Endothelial cell of umbilical vein (primary cell): ENCODE measurements around the gene SLIT2. TPM values are rescaled to one million over a fixed set of nuclear protein-coding genes. Genes with fewer than 3 reads are reported as not detected.

ENCODE experiments used
- BruUV-seq: library from RNA; stranded (reverse); fragments of 400-500 nt; replicated peaks from 2 replicates; lab custom pipeline; 2021; lab: Mats Ljungman, UMichigan
- CTCF ChIA-PET: fragments of 300-600, 350-600 bp; sonication (Branson Sonifier 250); formaldehyde crosslinking; loops from one replicate; lab custom pipeline; 2021; ENCODE audit warnings: antibody characterized with exemption, inconsistent platforms; lab: Charles Lee
- POLR2A ChIA-PET: fragments of 300-600, 350-600 bp; sonication (Branson Sonifier 250); formaldehyde crosslinking; loops from one replicate; lab custom pipeline; 2021; ENCODE audit warnings: antibody characterized with exemption, inconsistent platforms; lab: Charles Lee
- DNase-seq: peaks from one replicate; pipeline ENCODE4 v3.0.0-alpha.2; 2011; ENCODE audit warnings: low read depth, low spot score
- FAIRE-seq: peaks from 2 replicates; lab custom pipeline; 2011; peaks lifted over from hg19 to GRCh38; lab: Jason Lieb, UNC
- H2AFZ ChIP-seq: 2 replicates; pipeline ENCODE4 v1.6.0; 2012; ENCODE audit warnings: low read depth, low read length, control low read depth, inconsistent platforms
- H3K27ac ChIP-seq: 2 replicates; pipeline ENCODE4 v1.5.1; 2011; ENCODE audit warnings: low read depth, mild to moderate bottlenecking, control low read depth, low read length, moderate library complexity; ENCODE audit not compliant: insufficient read depth
- H3K27me3 ChIP-seq, 2 experiments: 2 replicates each; pipeline versions ENCODE4 v1.6.0 to v1.6.1; 2011; ENCODE audit warnings: low read length in 2 of 2, mixed read lengths in 1 of 2; ENCODE audit not compliant: control insufficient read depth in 2 of 2, insufficient read depth in 2 of 2
- H3K36me3 ChIP-seq, 2 experiments: 2 replicates in 1 of 2; 3 replicates in 1 of 2; pipeline ENCODE4 v1.5.1; 2011; ENCODE audit warnings: low read length in 2 of 2, mild to moderate bottlenecking in 1 of 2, moderate library complexity in 1 of 2; ENCODE audit not compliant: control insufficient read depth in 2 of 2, insufficient read depth in 2 of 2; ENCODE audit errors: extremely low read depth in 1 of 2
- H3K4me1 ChIP-seq: 3 replicates; pipeline ENCODE4 v1.5.1; 2011; ENCODE audit warnings: mild to moderate bottlenecking, low read length; ENCODE audit not compliant: control insufficient read depth, insufficient read depth; ENCODE audit errors: extremely low read depth
- H3K4me2 ChIP-seq: 2 replicates; pipeline ENCODE4 v1.6.1; 2011; ENCODE audit warnings: low read length, control low read depth, mixed read lengths; ENCODE audit not compliant: insufficient read depth
- H3K4me3 ChIP-seq, 3 experiments: fragments of 200-600 bp in 1 of 3; sonication (generic), shearing (Covaris generic) in 1 of 3; replicated peaks in 1 of 3; 2 replicates each; pipeline ENCODE4 v1.5.1; 2011 to 2016; ENCODE audit warnings: control low read depth in 3 of 3, low read length in 3 of 3, mild to moderate bottlenecking in 2 of 3, inconsistent platforms in 1 of 3, low read depth in 1 of 3, moderate library complexity in 1 of 3; ENCODE audit not compliant: insufficient read depth in 1 of 3
- H3K79me2 ChIP-seq: 2 replicates; pipeline ENCODE4 v1.6.0; 2012; ENCODE audit warnings: low read length, inconsistent platforms; ENCODE audit not compliant: control insufficient read depth, insufficient read depth
- H3K9ac ChIP-seq: replicated peaks from 2 replicates; pipeline ENCODE3; 2011; ENCODE audit warnings: low read length, control low read depth; ENCODE audit not compliant: insufficient read depth; ENCODE audit errors: extremely low read depth
- H3K9me1 ChIP-seq: replicated peaks from 3 replicates; pipeline ENCODE4 v1.6.0; 2011; ENCODE audit warnings: mild to moderate bottlenecking, low read length; ENCODE audit not compliant: control insufficient read depth, insufficient read depth; ENCODE audit errors: extremely low read depth
- H3K9me3 ChIP-seq: replicated peaks from 2 replicates; pipeline ENCODE4 v1.5.1; 2012; ENCODE audit warnings: low read length, inconsistent platforms; ENCODE audit not compliant: control insufficient read depth, insufficient read depth
- H4K20me1 ChIP-seq: replicated peaks from 2 replicates; pipeline ENCODE3; 2011; ENCODE audit warnings: mild to moderate bottlenecking, low read length; ENCODE audit not compliant: control insufficient read depth, insufficient read depth; ENCODE audit errors: extremely low read depth
- CTCF ChIP-seq, 2 donors: IDR thresholded peaks; 1 replicate in 1 of 2; 2 replicates in 1 of 2; pipeline ENCODE4 v1.5.1; 2011; ENCODE audit warnings: low read length in 2 of 2, mild to moderate bottlenecking in 2 of 2, moderate library complexity in 2 of 2, control low read depth in 1 of 2, inconsistent platforms in 1 of 2, low read depth in 1 of 2; ENCODE audit not compliant: insufficient read depth in 1 of 2; ENCODE audit errors: extremely low read depth in 1 of 2
- EZH2 ChIP-seq: IDR thresholded peaks from 2 replicates; pipeline ENCODE4 v1.6.1; 2012; ENCODE audit warnings: borderline replicate concordance, low read depth, mild to moderate bottlenecking, moderate library complexity, low read length, inconsistent platforms; ENCODE audit not compliant: severe bottlenecking
- FOS ChIP-seq: IDR thresholded peaks from 2 replicates; pipeline ENCODE4 v1.6.1; 2011; ENCODE audit warnings: mild to moderate bottlenecking, low read length, moderate library complexity, borderline replicate concordance; ENCODE audit not compliant: insufficient read depth
- GATA2 ChIP-seq: IDR thresholded peaks from 2 replicates; pipeline ENCODE4 v1.7.0; 2011; ENCODE audit warnings: low read depth, mild to moderate bottlenecking, moderate library complexity, mixed read lengths, low read length; ENCODE audit not compliant: insufficient read length, insufficient read depth
- JUN ChIP-seq: IDR thresholded peaks from 2 replicates; pipeline ENCODE4 v1.6.1; 2011; ENCODE audit warnings: borderline replicate concordance, low read depth; ENCODE audit not compliant: insufficient read length, insufficient read depth
- MYC ChIP-seq: IDR thresholded peaks from one replicate; pipeline ENCODE4 v1.6.1; 2011; ENCODE audit warnings: mild to moderate bottlenecking, low read depth, low read length
- POLR2A ChIP-seq: IDR thresholded peaks from 2 replicates; pipeline ENCODE4 v1.6.1; 2012; ENCODE audit warnings: low read depth, mild to moderate bottlenecking, control low read depth, low read length
- POLR2AphosphoS5 ChIP-seq: IDR thresholded peaks from 2 replicates; pipeline ENCODE4 v1.6.1; 2012; ENCODE audit warnings: low read depth, mild to moderate bottlenecking, control low read depth, low read length, moderate library complexity; ENCODE audit not compliant: insufficient read depth
- dilution Hi-C: fragments of 300-500 bp; cut with MboI; formaldehyde crosslinking; loops from one replicate; pipeline ENCODE4 v1.15.0; 2019; ENCODE audit warnings: low sequenced_read_pairs; ENCODE audit not compliant: extremely low pct_ligation_motif_present
- intact Hi-C: fragments of 100-400 bp; cut with micrococcal nuclease; formaldehyde crosslinking; loops from one replicate; pipeline ENCODE4 v1.10.0; 2022
- polyA plus RNA-seq, 4 experiments: library from polyadenylated mRNA; depleted of rRNA in 3 of 4; stranded (reverse) in 3 of 4; unstranded in 1 of 4; fragments of >200 nt; gene quantifications; 2 replicates each; pipeline versions ENCODE4 v1.2.1 to v1.2.3, GENCODE V29; 2011 to 2012; ENCODE audit warnings: missing spikeins in 1 of 4
- total RNA-seq: library from RNA; stranded (reverse); gene quantifications from 2 replicates; pipeline ENCODE4 v1.2.3, GENCODE V29; 2021
- TF ChIP-seq, protein P1 (sequence below): IDR thresholded peaks from 2 replicates; pipeline ENCODE4 v1.6.1; 2011; ENCODE audit not compliant: insufficient read depth, insufficient read length

Gene SLIT2
- total and polyA plus RNA-seq, 2 donors (not counting 3 experiments of a cell fraction or from before 2014, with no cell fraction given) = 9.3 to 22.2 TPM

DNA sequence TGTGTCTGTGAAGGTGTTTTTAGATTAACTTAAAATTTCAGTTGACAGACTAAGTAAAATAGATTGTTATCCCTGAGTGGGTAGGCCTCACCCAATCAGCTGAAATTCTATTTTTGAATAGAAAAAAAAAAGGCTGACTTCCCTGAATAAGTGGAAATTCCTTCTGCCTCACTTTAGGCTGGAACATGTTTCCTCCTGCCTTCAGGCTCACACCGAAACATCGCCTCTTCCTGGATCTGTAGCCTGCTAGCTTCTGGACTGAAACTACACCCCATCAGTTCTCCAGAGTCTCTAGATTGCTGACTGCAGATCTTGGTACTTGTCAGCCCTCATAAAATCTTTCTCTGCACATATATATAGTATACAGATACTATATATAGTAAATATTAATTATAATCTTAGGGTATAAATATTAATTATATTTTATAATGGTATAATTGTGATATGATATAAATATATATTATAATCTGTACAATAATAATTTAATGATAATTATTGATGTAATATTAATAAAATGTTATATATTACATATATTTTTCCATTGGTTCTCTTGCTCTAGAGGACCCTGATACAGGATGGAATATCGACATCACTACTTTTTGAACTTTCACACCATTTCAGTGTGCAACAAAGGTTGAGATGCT is 13.7 kb upstream of the SLIT2 start:
- TF ChIP-seq EZH2 (no peak), MYC (no peak), POLR2AphosphoS5 (no peak), POLR2A (no peak), FOS (no peak), GATA2 (no peak), JUN (no peak), CTCF (IDR thresholded peaks at IDR 0.05; ENCODE audit: extremely low read depth in 1 of 2, insufficient read depth in 1 of 2, low read depth in 1 of 2, low read length in 2 of 2) (no peak)
- TF ChIP-seq, protein P1, sequence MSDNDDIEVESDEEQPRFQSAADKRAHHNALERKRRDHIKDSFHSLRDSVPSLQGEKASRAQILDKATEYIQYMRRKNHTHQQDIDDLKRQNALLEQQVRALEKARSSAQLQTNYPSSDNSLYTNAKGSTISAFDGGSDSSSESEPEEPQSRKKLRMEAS = no peak
- H3K27me3 ChIP-seq = no peaks in the 10 kb centered on the region
- no peak for FAIRE-seq
- dilution Hi-C loops (no loop called here), intact Hi-C loops (no loop called here)
- no peaks in the 10 kb centered on the region for H3K9me3 ChIP-seq
- ChIA-PET CTCF (interaction anchor here (1.6 kb wide), 1 partner anchor 10 kb away, joined by 7 read pairs; no protein-coding TSS in a partner anchor), POLR2A (no interaction called here)
- no peak overlapping the region for H3K4me3 ChIP-seq
- no peak overlapping the region for H3K27ac ChIP-seq
- H3K9ac ChIP-seq = no peak overlapping the region
- H4K20me1 ChIP-seq = no peaks in the 10 kb centered on the region
- no peaks in the 10 kb centered on the region for H3K79me2 ChIP-seq
- H3K4me1 ChIP-seq = no peaks in the 10 kb centered on the region
- no peak for DNase-seq
- no peaks in the 10 kb centered on the region for H3K36me3 ChIP-seq
- no peak overlapping the region for H3K4me2 ChIP-seq
- no peaks in the 10 kb centered on the region for H3K9me1 ChIP-seq
- BruUV-seq = no TSS peak
- H2AFZ ChIP-seq = no peak overlapping the region
